Neural progenitor cell (in vitro differentiated cells): ENCODE measurements around the gene PLA2G4B.

ENCODE experiments used
- CTCF ChIP-seq: fragments of 200-600 bp; sonication (generic); IDR thresholded peaks from 2 replicates; pipeline ENCODE4 v1.5.1; 2017; ENCODE audit warnings: antibody characterized with exemption, mild to moderate bottlenecking
- EZH2 ChIP-seq: fragments of 200-600 bp; sonication (generic); IDR thresholded peaks from 2 replicates; pipeline ENCODE4 v1.6.1; 2017; ENCODE audit warnings: antibody characterized with exemption, mild to moderate bottlenecking, moderate library complexity
- EZH2phosphoT487 ChIP-seq: fragments of 200-600 bp; sonication (generic); IDR thresholded peaks from 2 replicates; pipeline ENCODE4 v1.6.1; 2017; ENCODE audit warnings: antibody characterized with exemption

- no peak for TF ChIP-seq EZH2
- TF ChIP-seq CTCF, result no peak
- TF ChIP-seq EZH2phosphoT487, result no peak
Observed at GRCh38 chr15:41880156-41880877, 41.7 kb downstream of the PLA2G4B start.
